H1 (cell line): ENCODE results near the gene STRIP2. TPM values are rescaled to one million over a fixed set of nuclear protein-coding genes. Genes with fewer than 3 reads are reported as not detected.

Experiments
- CTCF ChIA-PET: fragments of 300-600 bp; sonication (Branson Sonifier 250); formaldehyde crosslinking; loops from one replicate; lab custom pipeline; 2021; ENCODE audit not compliant: partially characterized antibody; lab: Charles Lee
- POLR2A ChIA-PET: fragments of 300-600 bp; sonication (Branson Sonifier 250); formaldehyde crosslinking; loops from one replicate; lab custom pipeline; 2021; ENCODE audit warnings: inconsistent platforms; ENCODE audit not compliant: partially characterized antibody; lab: Charles Lee
- DNase-seq, 2 experiments: peaks; one replicate each; pipeline versions ENCODE4 v3.0.0 to v3.0.0-alpha.2; 2010 to 2022; ENCODE audit warnings: low spot score in 2 of 2, low read depth in 1 of 2, mixed read lengths in 1 of 2
- FAIRE-seq: peaks from 2 replicates; lab custom pipeline; 2011; peaks lifted over from hg19 to GRCh38; lab: Jason Lieb, UNC
- H2AFZ ChIP-seq: 2 replicates; pipeline ENCODE4 v1.8.1; 2012; ENCODE audit warnings: low read length, inconsistent platforms
- H2AK5ac ChIP-seq: 2 replicates; pipeline ENCODE4 v1.6.1; 2013; ENCODE audit warnings: low read depth, low read length
- H2BK120ac ChIP-seq: replicated peaks from 2 replicates; pipeline ENCODE3; 2013; ENCODE audit warnings: low read depth, low read length, inconsistent platforms
- H2BK12ac ChIP-seq: 2 replicates; pipeline ENCODE4 v1.6.1; 2013; ENCODE audit warnings: low read depth, low read length
- H2BK15ac ChIP-seq: 2 replicates; pipeline ENCODE4 v1.6.1; 2013; ENCODE audit warnings: low read length
- H2BK20ac ChIP-seq: 2 replicates; pipeline ENCODE4 v1.6.1; 2013; ENCODE audit warnings: low read length
- H2BK5ac ChIP-seq: 2 replicates; pipeline ENCODE4 v1.6.1; 2013; ENCODE audit warnings: low read depth, low read length
- H3K14ac ChIP-seq: 2 replicates; pipeline ENCODE4 v1.6.1; 2013; ENCODE audit warnings: inconsistent platforms; ENCODE audit not compliant: insufficient read length
- H3K18ac ChIP-seq: 2 replicates; pipeline ENCODE4 v1.6.1; 2013; ENCODE audit warnings: low read length; ENCODE audit errors: extremely low read depth
- H3K23ac ChIP-seq: 2 replicates; pipeline ENCODE4 v1.6.1; 2013; ENCODE audit warnings: inconsistent platforms; ENCODE audit not compliant: insufficient read length
- H3K23me2 ChIP-seq: 2 replicates; pipeline ENCODE4 v1.6.1; 2013; ENCODE audit warnings: low read depth, low read length
- H3K27ac ChIP-seq: 2 replicates; pipeline ENCODE4 v1.6.1; 2011; ENCODE audit warnings: low read depth, low read length, inconsistent platforms
- H3K27me3 ChIP-seq, 4 experiments: replicated peaks in 1 of 4; 1 replicate in 1 of 4; 2 replicates in 3 of 4; pipeline versions ENCODE4 v1.6.1 to v1.8.1; 2011 to 2013; ENCODE audit warnings: low read length in 3 of 4, mild to moderate bottlenecking in 3 of 4, inconsistent platforms in 2 of 4, mixed read lengths in 2 of 4, moderate library complexity in 1 of 4; ENCODE audit not compliant: control insufficient read depth in 3 of 4, insufficient read depth in 3 of 4; ENCODE audit errors: extremely low read depth in 1 of 4
- H3K36me3 ChIP-seq, 4 experiments: 2 replicates each; pipeline versions ENCODE4 v1.6.1 to v1.8.1; 2011 to 2013; ENCODE audit warnings: mild to moderate bottlenecking in 4 of 4, low read length in 3 of 4, moderate library complexity in 2 of 4, control low read depth in 1 of 4, inconsistent platforms in 1 of 4; ENCODE audit not compliant: insufficient read depth in 4 of 4, control insufficient read depth in 2 of 4
- H3K4ac ChIP-seq: replicated peaks from 2 replicates; pipeline ENCODE3; 2013; ENCODE audit warnings: low read length, low read depth, mixed read lengths, inconsistent platforms; ENCODE audit not compliant: insufficient read length
- H3K4me1 ChIP-seq, 4 experiments: replicated peaks in 1 of 4; 1 replicate in 1 of 4; 2 replicates in 3 of 4; pipeline versions ENCODE4 v1.6.1 to v1.8.1; 2011 to 2013; ENCODE audit warnings: low read length in 3 of 4, inconsistent platforms in 2 of 4, mixed read lengths in 1 of 4; ENCODE audit not compliant: insufficient read depth in 4 of 4, control insufficient read depth in 3 of 4
- H3K4me2 ChIP-seq, 2 experiments: 2 replicates each; pipeline versions ENCODE4 v1.6.1 to v1.8.1; 2011 to 2013; ENCODE audit warnings: low read depth in 2 of 2, low read length in 2 of 2, control low read depth in 1 of 2, inconsistent platforms in 1 of 2, mild to moderate bottlenecking in 1 of 2; ENCODE audit not compliant: insufficient read depth in 1 of 2
- H3K4me3 ChIP-seq, 4 experiments: fragments of 200-600, 300-600 bp in 1 of 4; sonication (generic), shearing (Covaris generic), sonication (Bioruptor Twin) in 1 of 4; 2 replicates each; pipeline versions ENCODE4 v1.5.1 to v1.8.1; 2011 to 2016; ENCODE audit warnings: low read length in 4 of 4, low read depth in 3 of 4, control low read depth in 2 of 4, inconsistent platforms in 2 of 4, mild to moderate bottlenecking in 2 of 4, mixed read lengths in 1 of 4, moderate library complexity in 1 of 4; ENCODE audit not compliant: insufficient read depth in 2 of 4; ENCODE audit errors: extremely low read depth in 1 of 4
- H3K56ac ChIP-seq: replicated peaks from 2 replicates; pipeline ENCODE3; 2013; ENCODE audit warnings: low read depth, mild to moderate bottlenecking, mixed read lengths, low read length, inconsistent platforms; ENCODE audit not compliant: insufficient read length
- H3K79me1 ChIP-seq: 2 replicates; pipeline ENCODE4 v1.6.1; 2013; ENCODE audit warnings: low read depth, low read length, control low read depth
- H3K79me2 ChIP-seq, 2 experiments: 2 replicates each; pipeline versions ENCODE4 v1.6.1 to v1.8.1; 2012 to 2013; ENCODE audit warnings: low read length in 2 of 2, mild to moderate bottlenecking in 2 of 2, inconsistent platforms in 1 of 2; ENCODE audit not compliant: insufficient read depth in 2 of 2, control insufficient read depth in 1 of 2
- H3K9ac ChIP-seq, 4 experiments: replicated peaks in 1 of 4; 1 replicate in 1 of 4; 2 replicates in 3 of 4; pipeline versions ENCODE4 v1.6.1 to v1.8.1; 2011 to 2013; ENCODE audit warnings: low read depth in 3 of 4, low read length in 3 of 4, control low read depth in 2 of 4, mild to moderate bottlenecking in 2 of 4, moderate library complexity in 2 of 4, inconsistent platforms in 1 of 4; ENCODE audit errors: extremely low read depth in 1 of 4
- H3K9me3 ChIP-seq, 2 experiments: 2 replicates each; pipeline versions ENCODE4 v1.6.1 to v1.8.1; 2012 to 2013; ENCODE audit warnings: mild to moderate bottlenecking in 2 of 2, moderate library complexity in 2 of 2, control low read depth in 1 of 2, inconsistent platforms in 1 of 2, low read depth in 1 of 2, low read length in 1 of 2, mixed read lengths in 1 of 2; ENCODE audit not compliant: insufficient read depth in 2 of 2
- H4K20me1 ChIP-seq, 2 experiments: replicated peaks in 1 of 2; 2 replicates each; pipeline versions ENCODE3 to v1.8.1; 2011 to 2013; ENCODE audit warnings: inconsistent platforms in 2 of 2, low read length in 2 of 2, mild to moderate bottlenecking in 1 of 2; ENCODE audit not compliant: insufficient read depth in 2 of 2, control insufficient read depth in 1 of 2
- H4K5ac ChIP-seq: 2 replicates; pipeline ENCODE4 v1.6.1; 2013; ENCODE audit warnings: low read length, low read depth, mixed read lengths, inconsistent platforms; ENCODE audit not compliant: insufficient read length
- H4K8ac ChIP-seq: 2 replicates; pipeline ENCODE4 v1.8.0; 2013; ENCODE audit warnings: mild to moderate bottlenecking, moderate library complexity, low read length, inconsistent platforms; ENCODE audit not compliant: insufficient read depth; ENCODE audit errors: extremely low read depth
- H4K91ac ChIP-seq: replicated peaks from 2 replicates; pipeline ENCODE3; 2013; ENCODE audit warnings: low read length, mixed read lengths, inconsistent platforms; ENCODE audit not compliant: insufficient read length
- ATF2 ChIP-seq: IDR thresholded peaks from 2 replicates; pipeline ENCODE4 v1.6.1; 2012; ENCODE audit warnings: low read length, inconsistent platforms
- CBX5 ChIP-seq: fragments of 300-800, 300-1000 bp; sonication (generic); IDR thresholded peaks from 2 replicates; pipeline ENCODE4 v1.7.1; 2016; ENCODE audit warnings: antibody characterized with exemption, low read length, low read depth
- CBX8 ChIP-seq: fragments of 300-800, 300-1000 bp; sonication (generic); IDR thresholded peaks from 2 replicates; pipeline ENCODE4 v1.7.1; 2016; ENCODE audit warnings: low read depth, low read length, borderline replicate concordance
- EGR1 ChIP-seq: IDR thresholded peaks from 2 replicates; pipeline ENCODE4 v1.6.1; 2011; ENCODE audit warnings: low read depth, low read length, borderline replicate concordance
- FOSL1 ChIP-seq: IDR thresholded peaks from 2 replicates; pipeline ENCODE4 v1.6.1; 2011; ENCODE audit warnings: mild to moderate bottlenecking, low read depth, low read length, moderate library complexity; ENCODE audit not compliant: insufficient read depth
- RNF2 ChIP-seq: fragments of 200-900, 300-1000 bp; sonication (generic); IDR thresholded peaks from 2 replicates; pipeline ENCODE4 v1.7.1; 2016; ENCODE audit warnings: borderline replicate concordance, low read depth, mild to moderate bottlenecking, antibody characterized with exemption, low read length; ENCODE audit not compliant: poor library complexity, severe bottlenecking; ENCODE audit errors: missing control alignments
- SP1 ChIP-seq: IDR thresholded peaks from 2 replicates; pipeline ENCODE4 v1.6.1; 2011; ENCODE audit warnings: low read depth, low read length
- SRF ChIP-seq: IDR thresholded peaks from 2 replicates; pipeline ENCODE4 v1.6.1; 2011; ENCODE audit warnings: mild to moderate bottlenecking, low read depth, low read length, moderate library complexity
- TAF7 ChIP-seq: optimal IDR thresholded peaks from 2 replicates; pipeline ENCODE3; 2011; ENCODE audit warnings: low read depth, mild to moderate bottlenecking, inconsistent platforms, low read length, moderate library complexity, borderline replicate concordance
- TBP ChIP-seq: IDR thresholded peaks from 2 replicates; pipeline ENCODE4 v1.6.1; 2011; ENCODE audit warnings: low read depth, low read length, improper control_type of control experiment
- TEAD4 ChIP-seq: IDR thresholded peaks from 2 replicates; pipeline ENCODE4 v1.6.1; 2012; ENCODE audit warnings: low read depth, low read length, inconsistent platforms, mixed read lengths
- YY1 ChIP-seq: IDR thresholded peaks from 2 replicates; pipeline ENCODE4 v1.6.1; 2011; ENCODE audit warnings: low read depth, mild to moderate bottlenecking, low read length
- WGBS, 2 experiments: shearing (Covaris generic) in 1 of 2; methylation state at CpG; one replicate each; pipeline versions ENCODE4 v1.1.6 to v1.1.7; 2013 to 2015; ENCODE audit warnings: low lambda C conversion rate in 2 of 2, mixed read lengths in 2 of 2, inconsistent platforms in 1 of 2, low coverage in 1 of 2, missing lambda C conversion rate in 1 of 2; ENCODE audit not compliant: insufficient replicate concordance in 2 of 2, insufficient coverage in 1 of 2, insufficient read length in 1 of 2; ENCODE audit errors: extremely low coverage in 1 of 2, missing lambda C conversion rate in 1 of 2; 5-methylcytosine and 5-hydroxymethylcytosine counted together
- polyA plus RNA-seq, 7 experiments: library from polyadenylated mRNA; depleted of rRNA in 3 of 7; stranded (reverse) in 5 of 7; unstranded in 2 of 7; fragments of >200 nt in 5 of 7; fragments of 200-250 nt in 2 of 7; gene quantifications; 1 replicate in 5 of 7; 2 replicates in 1 of 7; 4 replicates in 1 of 7; pipeline versions ENCODE4 v1.2.1 to v1.2.3, GENCODE V29; 2011 to 2013; ENCODE audit warnings: missing spikeins in 2 of 7, mixed read lengths in 2 of 7
- total RNA-seq: library from RNA; stranded (reverse); fragmentation: NEBNext Ultra II Directional; extraction: Animal tissue kit (Norgen Biotek cat#: 25700); gene quantifications from 2 replicates; pipeline ENCODE4 v1.2.1, GENCODE V29; 2021

Gene STRIP2
- total and polyA plus RNA-seq, 2 of the 8 experiments (the other 6 are each of a cell fraction or from before 2014, with no cell fraction given): 5.3 to 8.2 TPM

- no peak overlapping the region for H2BK5ac ChIP-seq
- H3K23me2 ChIP-seq: peaks cover 3% of the 10 kb centered on the region; the same call in 1 of the 2 replicates
- CTCF ChIA-PET: interaction anchor here (1.1 to 1.9 kb wide), 5 partner anchors 12 to 333 kb away, joined by 3 to 6 read pairs (median 4); no protein-coding TSS in a partner anchor
- H2BK120ac ChIP-seq: no peak overlapping the region
- no peaks in the 10 kb centered on the region for H3K79me2 ChIP-seq
- H2BK20ac ChIP-seq: no peak overlapping the region
- DNase-seq (peak in 1 of 2 experiments; percentile 23), FAIRE-seq (no peak)
- peak overlapping the region; percentile 86; the same call in 1 of the 2 replicates for H2AK5ac ChIP-seq
- H2BK15ac ChIP-seq: peak overlapping the region; percentile 8; the same call in 1 of the 2 replicates
- no peaks in the 10 kb centered on the region for H3K9me3 ChIP-seq
- H4K20me1 ChIP-seq: no peaks in the 10 kb centered on the region
- H3K27ac ChIP-seq: no peak overlapping the region
- no peak overlapping the region for H3K4ac ChIP-seq
- no peak overlapping the region for H4K5ac ChIP-seq
- no peak overlapping the region for H3K18ac ChIP-seq
- H3K56ac ChIP-seq: no peak overlapping the region
- no peak overlapping the region for H3K4me2 ChIP-seq
- H3K4me3 ChIP-seq: no peak overlapping the region
- H4K91ac ChIP-seq: no peak overlapping the region
- H3K23ac ChIP-seq: no peak overlapping the region
- peaks cover 0 to 3% (median 0%) of the 10 kb centered on the region in 4 experiments; a peak in 1 of 7 replicates for H3K4me1 ChIP-seq
- POLR2A ChIA-PET: no interaction called here
- WGBS, 2 experiments: 92% methylated on average over 4 of the region's 4 CpGs; no CpG with 5 or more reads in 1 of the 2 experiments
- H2BK12ac ChIP-seq: no peak overlapping the region
- no peaks in the 10 kb centered on the region for H3K79me1 ChIP-seq
- H3K27me3 ChIP-seq: peaks cover 0 to 11% (median 6%) of the 10 kb centered on the region in 4 experiments; a peak in 4 of 7 replicates
- H4K8ac ChIP-seq: no peak overlapping the region
- no peak overlapping the region for H2AFZ ChIP-seq
- no peak overlapping the region for H3K9ac ChIP-seq
- no peaks in the 10 kb centered on the region for H3K36me3 ChIP-seq
- no peak overlapping the region for H3K14ac ChIP-seq
- no peak for TF ChIP-seq YY1
- no peak for TF ChIP-seq FOSL1
- no peak for TF ChIP-seq SRF
- TF ChIP-seq TEAD4: no peak
- TF ChIP-seq CBX5: no peak
- TF ChIP-seq ATF2: no peak
- no peak for TF ChIP-seq CBX8
- no peak for TF ChIP-seq SP1
- TF ChIP-seq TAF7: no peak
- TF ChIP-seq RNF2: no peak
- no peak for TF ChIP-seq TBP
- no peak for TF ChIP-seq EGR1
These were observed 62.9 kb downstream of the STRIP2 start for GRCh38 chr7:129497156-129497555.
